NT2/D1 (cell line): ENCODE measurements around the gene FOLH1.
"Not testable (repeated sequence)": the region's sequence is repeated elsewhere in the genome, so short reads cannot be mapped to it uniquely, and the experiment has no call there.

Source experiments
- DNase-seq: peaks from one replicate; pipeline ENCODE4 v3.0.0-alpha.2; 2011; ENCODE audit warnings: low read depth, low spot score
- H3K27me3 ChIP-seq: 2 replicates; pipeline ENCODE4 v1.6.0; 2011; ENCODE audit warnings: mild to moderate bottlenecking; ENCODE audit not compliant: insufficient read length, insufficient read depth
- H3K36me3 ChIP-seq: 2 replicates; pipeline ENCODE4 v1.6.1; 2011; ENCODE audit warnings: mild to moderate bottlenecking, low read length, mixed read lengths; ENCODE audit not compliant: insufficient read depth, insufficient read length
- H3K4me1 ChIP-seq: 2 replicates; pipeline ENCODE4 v1.5.1; 2011; ENCODE audit not compliant: insufficient read depth, insufficient read length
- H3K4me3 ChIP-seq: 2 replicates; pipeline ENCODE4 v1.5.1; 2011; ENCODE audit warnings: low read depth; ENCODE audit not compliant: insufficient read length
- H3K9ac ChIP-seq: 2 replicates; pipeline ENCODE4 v1.6.0; 2011; ENCODE audit warnings: low read depth; ENCODE audit not compliant: insufficient read length
- H3K9me3 ChIP-seq: 2 replicates; pipeline ENCODE4 v1.5.1; 2011; ENCODE audit warnings: mild to moderate bottlenecking, low read length; ENCODE audit not compliant: insufficient read depth
- SUZ12 ChIP-seq: IDR thresholded peaks from 2 replicates; pipeline ENCODE4 v1.6.1; 2011; ENCODE audit not compliant: insufficient read length, insufficient read depth; ENCODE audit errors: extremely low read depth
- YY1 ChIP-seq: IDR thresholded peaks from 2 replicates; pipeline ENCODE4 v1.6.1; 2011; ENCODE audit not compliant: insufficient read length, insufficient read depth
- ZNF274 ChIP-seq: IDR thresholded peaks from 2 replicates; pipeline ENCODE4 v1.6.1; 2011; ENCODE audit warnings: mild to moderate bottlenecking, low read depth, low read length

The FOLH1 gene

DNA sequence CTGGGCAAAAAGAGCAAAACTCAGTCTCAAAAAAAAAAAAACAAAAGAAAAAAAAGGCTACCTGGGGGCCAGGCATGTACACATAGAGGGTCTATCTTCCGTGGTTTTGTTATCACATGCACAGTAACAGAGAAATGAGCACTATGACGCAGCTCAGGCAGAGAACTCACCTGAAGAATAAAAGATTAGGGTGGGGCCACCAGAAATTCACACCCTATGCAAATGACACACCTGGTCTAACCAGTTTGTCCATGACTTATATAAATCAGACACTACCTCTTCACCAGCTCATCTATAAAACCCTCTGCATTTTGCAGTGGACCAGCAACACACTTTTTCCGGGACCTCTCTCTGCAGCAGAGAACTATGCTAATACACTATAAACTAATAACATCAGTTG is 30.5 kb downstream of the FOLH1 start:
- not testable (repeated sequence) for H3K9me3 ChIP-seq, H3K4me1 ChIP-seq, H3K27me3 ChIP-seq, DNase-seq, H3K36me3 ChIP-seq, H3K9ac ChIP-seq, H3K4me3 ChIP-seq

DNA sequence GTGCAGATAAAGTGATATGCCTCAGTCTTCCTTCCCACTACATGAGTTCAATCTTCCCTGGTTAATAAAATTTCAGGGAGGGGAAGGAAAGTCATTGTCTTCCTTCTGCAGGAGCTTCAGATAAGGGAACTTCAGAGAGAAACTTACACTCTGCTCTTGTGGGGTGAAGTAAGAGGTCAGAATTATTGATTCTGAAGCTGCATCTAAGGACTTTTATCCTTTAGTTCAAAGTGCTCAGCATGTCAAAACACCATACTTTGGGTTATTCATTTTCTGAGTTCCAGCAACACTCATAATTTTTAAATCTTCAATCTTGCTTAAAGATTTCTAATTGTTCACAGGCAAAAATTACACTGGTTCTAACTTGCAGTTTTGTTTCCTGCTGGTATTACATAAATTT is 33.0 kb downstream of the FOLH1 start:
- not testable (repeated sequence) for DNase-seq, H3K9ac ChIP-seq, H3K4me1 ChIP-seq, H3K9me3 ChIP-seq, H3K27me3 ChIP-seq, H3K4me3 ChIP-seq, H3K36me3 ChIP-seq

DNA sequence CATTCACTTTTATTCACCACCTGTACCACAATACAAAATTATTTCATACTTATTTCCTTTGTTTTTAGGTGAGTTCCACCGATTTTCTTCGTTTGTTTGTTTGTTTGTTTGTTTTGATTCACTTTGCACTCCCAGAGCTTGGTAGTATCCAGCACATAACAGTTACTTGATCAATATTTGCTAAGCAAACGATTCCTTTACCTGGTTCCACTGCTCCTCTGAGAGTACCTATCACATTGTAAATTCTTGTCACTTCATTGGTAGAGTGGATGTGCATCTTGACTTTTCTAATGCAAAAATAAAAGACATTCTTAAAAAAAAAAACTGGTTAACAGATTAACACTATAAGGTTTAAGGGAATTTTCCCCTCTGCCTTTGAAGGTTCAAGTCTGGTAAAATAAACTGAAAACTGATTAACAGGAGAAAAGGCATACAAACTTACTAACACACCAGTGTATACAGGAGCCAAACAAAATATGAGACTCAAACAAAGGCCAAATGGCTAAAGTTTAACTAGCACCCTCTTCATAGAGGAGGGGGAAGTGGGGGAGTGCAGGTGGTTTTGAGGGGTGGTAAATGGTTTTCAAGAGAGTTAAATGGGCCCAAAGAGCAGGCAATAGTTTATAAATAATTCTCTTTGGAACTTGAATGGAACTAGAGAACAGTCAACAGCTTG is 33.6 kb downstream of the FOLH1 start:
- not testable (repeated sequence) for H3K4me3 ChIP-seq, H3K27me3 ChIP-seq, DNase-seq, H3K36me3 ChIP-seq, H3K4me1 ChIP-seq, H3K9me3 ChIP-seq, H3K9ac ChIP-seq

DNA sequence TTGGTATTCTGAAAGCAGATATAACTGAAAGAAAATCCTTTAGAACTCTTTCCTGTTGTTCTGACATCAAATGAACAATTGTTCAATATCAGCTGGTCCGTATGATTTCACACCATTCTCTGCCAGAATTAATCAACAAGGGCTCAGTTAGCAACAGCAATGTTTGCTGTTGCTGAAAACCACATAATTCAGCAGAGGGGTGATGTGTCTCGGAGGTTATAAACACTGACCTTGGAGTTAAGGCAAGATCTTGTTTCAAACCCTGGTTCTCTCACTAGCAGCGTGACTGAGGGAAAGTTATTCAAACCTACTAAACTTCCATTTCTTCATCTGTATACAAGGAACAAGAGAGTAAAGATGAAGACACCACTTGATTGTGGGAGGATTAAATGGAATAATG is 36.8 kb downstream of the FOLH1 start:
- H3K27me3 ChIP-seq, H3K9ac ChIP-seq, H3K9me3 ChIP-seq, DNase-seq, H3K4me1 ChIP-seq, H3K36me3 ChIP-seq, H3K4me3 ChIP-seq: not testable (repeated sequence)

DNA sequence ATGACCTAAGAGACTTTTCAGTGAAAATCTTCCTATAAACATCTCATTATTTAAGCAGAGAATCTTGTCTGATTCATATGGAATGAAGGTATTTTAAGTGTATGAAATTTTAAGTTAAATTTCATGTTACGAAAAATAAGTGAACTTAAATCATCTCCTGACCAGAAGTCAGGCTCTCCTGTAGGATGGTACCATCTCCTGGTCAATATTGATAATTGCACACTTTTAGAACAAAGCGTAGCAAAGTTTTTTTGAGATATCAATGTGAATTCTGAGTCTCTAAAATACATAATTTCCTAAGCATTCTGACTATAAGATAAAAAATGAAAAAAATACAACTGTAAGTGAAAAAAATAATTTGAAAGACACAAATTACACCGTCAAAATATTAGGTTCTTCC is 38.8 kb downstream of the FOLH1 start:
- not testable (repeated sequence) for H3K9ac ChIP-seq, H3K27me3 ChIP-seq, DNase-seq, H3K36me3 ChIP-seq, H3K9me3 ChIP-seq, H3K4me1 ChIP-seq, H3K4me3 ChIP-seq

DNA sequence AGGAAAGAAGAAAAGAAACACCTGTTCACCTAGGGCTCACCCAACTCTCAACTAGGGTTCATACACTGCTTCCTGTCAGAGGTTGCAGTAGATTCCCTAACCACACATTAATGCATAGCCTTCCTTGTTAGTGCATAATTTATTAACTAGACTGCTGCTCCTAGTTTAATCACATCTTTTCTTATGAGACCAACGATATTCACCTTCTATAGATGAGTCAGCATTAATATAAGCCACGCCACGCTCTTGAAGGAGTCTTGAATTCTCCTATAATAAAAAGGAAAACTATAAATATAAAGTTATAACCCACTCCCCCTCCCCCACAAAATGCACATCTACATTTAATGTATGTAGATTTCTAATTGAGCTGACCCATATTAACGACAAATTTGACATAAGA is 39.4 kb downstream of the FOLH1 start:
- not testable (repeated sequence) for H3K9ac ChIP-seq, H3K27me3 ChIP-seq, DNase-seq, H3K4me3 ChIP-seq, H3K9me3 ChIP-seq, H3K4me1 ChIP-seq, H3K36me3 ChIP-seq

DNA sequence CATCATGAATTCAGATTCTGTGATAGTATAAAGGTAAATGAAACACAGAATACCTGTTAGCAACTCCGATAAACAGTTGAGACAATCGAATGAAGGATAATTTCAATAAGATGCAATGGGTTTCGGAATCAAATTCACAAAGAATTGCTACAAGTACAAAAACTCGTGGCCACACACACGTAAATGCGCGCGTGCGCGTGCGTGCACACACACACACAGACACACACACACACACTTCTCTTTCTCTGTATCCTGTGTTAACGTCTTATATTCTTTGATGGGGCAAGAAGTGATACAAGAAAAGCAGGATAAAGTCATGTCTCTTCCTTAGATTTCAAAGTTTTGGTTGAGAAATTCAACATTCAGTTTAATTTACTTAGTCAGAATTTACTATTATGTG is 57.2 kb downstream of the FOLH1 start:
- TF ChIP-seq SUZ12 (no peak), YY1 (no peak), ZNF274 (no peak)
- Histone ChIP-seq H3K36me3 (no peaks in the 10 kb centered on the region), H3K4me3 (no peak overlapping the region), H3K4me1 (no peaks in the 10 kb centered on the region), H3K27me3 (no peaks in the 10 kb centered on the region), H3K9ac (no peak overlapping the region), H3K9me3 (no peaks in the 10 kb centered on the region)
- no peak for DNase-seq

DNA sequence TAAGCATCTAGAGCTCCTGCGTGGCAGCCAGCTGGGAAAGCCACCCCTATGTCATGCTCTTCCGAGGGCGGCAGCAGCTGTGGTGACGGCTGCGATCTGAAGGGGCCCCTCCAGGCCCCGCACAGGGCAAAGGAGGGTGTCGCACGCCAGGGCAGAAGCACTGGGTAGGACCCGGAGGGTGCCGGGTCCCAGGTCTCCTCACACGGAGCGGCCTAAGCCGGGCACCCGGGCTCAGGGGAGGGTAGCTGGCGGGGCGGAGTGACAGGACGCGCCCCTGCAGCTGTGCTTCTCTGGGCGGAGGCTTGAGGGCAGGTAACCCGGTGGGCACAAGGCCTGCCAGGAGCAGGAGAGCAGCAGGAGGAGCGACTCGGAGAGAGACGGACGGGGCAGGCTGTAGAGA is 106.0 kb downstream of the FOLH1 start:
- H3K4me3 ChIP-seq, H3K9me3 ChIP-seq, H3K27me3 ChIP-seq, H3K9ac ChIP-seq, DNase-seq, H3K36me3 ChIP-seq, H3K4me1 ChIP-seq: not testable (repeated sequence)
